Measurements from ENCODE around the gene NPFF. TPM values are rescaled to one million over a fixed set of nuclear protein-coding genes. Genes with fewer than 3 reads are reported as not detected.

Gene NPFF
- total RNA-seq, 1 donor from 2014 or later, result not detected

- no peaks in the 10 kb centered on the region for H3K27me3 ChIP-seq (ENCODE audit: control insufficient read depth, insufficient read depth, low read length)
- H3K36me3 ChIP-seq (ENCODE audit: control insufficient read depth, insufficient read depth, low read length), result peaks cover 4% of the 10 kb centered on the region
- TF ChIP-seq, protein P1, sequence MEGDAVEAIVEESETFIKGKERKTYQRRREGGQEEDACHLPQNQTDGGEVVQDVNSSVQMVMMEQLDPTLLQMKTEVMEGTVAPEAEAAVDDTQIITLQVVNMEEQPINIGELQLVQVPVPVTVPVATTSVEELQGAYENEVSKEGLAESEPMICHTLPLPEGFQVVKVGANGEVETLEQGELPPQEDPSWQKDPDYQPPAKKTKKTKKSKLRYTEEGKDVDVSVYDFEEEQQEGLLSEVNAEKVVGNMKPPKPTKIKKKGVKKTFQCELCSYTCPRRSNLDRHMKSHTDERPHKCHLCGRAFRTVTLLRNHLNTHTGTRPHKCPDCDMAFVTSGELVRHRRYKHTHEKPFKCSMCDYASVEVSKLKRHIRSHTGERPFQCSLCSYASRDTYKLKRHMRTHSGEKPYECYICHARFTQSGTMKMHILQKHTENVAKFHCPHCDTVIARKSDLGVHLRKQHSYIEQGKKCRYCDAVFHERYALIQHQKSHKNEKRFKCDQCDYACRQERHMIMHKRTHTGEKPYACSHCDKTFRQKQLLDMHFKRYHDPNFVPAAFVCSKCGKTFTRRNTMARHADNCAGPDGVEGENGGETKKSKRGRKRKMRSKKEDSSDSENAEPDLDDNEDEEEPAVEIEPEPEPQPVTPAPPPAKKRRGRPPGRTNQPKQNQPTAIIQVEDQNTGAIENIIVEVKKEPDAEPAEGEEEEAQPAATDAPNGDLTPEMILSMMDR (IDR thresholded peaks at IDR 0.05; ENCODE audit: insufficient read depth, low read length, poor library complexity, severe bottlenecking), result no peak
- no peak overlapping the region for H3K4me3 ChIP-seq (ENCODE audit: low read depth, low read length)
- DNase-seq (ENCODE audit: low read depth), result no peak
These were observed 41.6 kb downstream of the NPFF start for GRCh38 chr12:53465679-53466078.

DNA sequence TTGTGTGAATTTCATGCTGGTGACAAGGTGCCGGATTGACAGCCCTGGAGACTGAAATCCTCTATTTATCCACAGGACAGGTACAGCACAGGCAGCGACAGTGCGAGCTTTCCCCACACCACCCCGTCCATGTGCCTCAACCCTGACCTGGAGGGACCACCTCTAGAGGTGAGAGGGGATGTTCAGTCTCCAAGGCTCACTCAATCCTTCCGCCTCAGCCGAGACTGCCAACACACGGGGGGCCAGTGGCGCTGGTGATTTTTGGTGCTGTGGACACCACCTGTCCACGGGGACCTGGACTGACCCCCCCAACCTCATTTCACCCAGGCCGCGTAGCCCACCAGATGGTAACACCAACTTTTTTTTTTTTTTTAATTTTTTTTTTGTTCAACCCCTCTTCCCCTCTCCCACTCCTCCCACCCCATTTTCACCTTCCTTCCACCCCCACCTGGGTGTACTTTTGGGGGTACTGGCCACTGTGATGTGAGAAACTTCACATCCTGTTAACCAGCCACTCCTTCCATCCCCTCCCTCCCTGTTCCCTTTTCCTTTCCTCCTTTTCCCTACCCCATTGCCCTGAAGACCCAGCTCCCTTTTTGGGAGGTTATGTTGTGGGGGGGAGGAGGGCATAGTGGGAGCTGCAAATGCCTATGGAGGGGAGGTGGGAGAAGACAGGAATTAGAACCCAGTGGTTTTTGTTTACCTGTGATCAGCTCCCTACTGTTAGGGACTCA is 42.4 kb downstream of the NPFF start:
- no peak for DNase-seq (ENCODE audit: low read depth)
- TF ChIP-seq, protein P1 (IDR thresholded peaks at IDR 0.05; ENCODE audit: insufficient read depth, low read length, poor library complexity, severe bottlenecking), result no peak

GRCh38 chr12:53463802-53464560 is 43.3 kb downstream of the NPFF start:
- TF ChIP-seq, protein P1 (IDR thresholded peaks at IDR 0.05; ENCODE audit: insufficient read depth, low read length, poor library complexity, severe bottlenecking), result no peak
- DNase-seq (ENCODE audit: low read depth), result no peak
- no peaks in the 10 kb centered on the region for H3K27me3 ChIP-seq (ENCODE audit: control insufficient read depth, insufficient read depth, low read length)
- peaks cover 8% of the 10 kb centered on the region for H3K36me3 ChIP-seq (ENCODE audit: control insufficient read depth, insufficient read depth, low read length)
- H3K4me3 ChIP-seq (ENCODE audit: low read depth, low read length), result no peak overlapping the region

More for the DNA sequence above, 42.4 kb downstream of the NPFF start:
- H3K4me3 ChIP-seq (ENCODE audit: low read depth, low read length), result no peak overlapping the region
- H3K36me3 ChIP-seq (ENCODE audit: control insufficient read depth, insufficient read depth, low read length), result peaks cover 5% of the 10 kb centered on the region
- H3K27me3 ChIP-seq (ENCODE audit: control insufficient read depth, insufficient read depth, low read length), result no peaks in the 10 kb centered on the region

DNA sequence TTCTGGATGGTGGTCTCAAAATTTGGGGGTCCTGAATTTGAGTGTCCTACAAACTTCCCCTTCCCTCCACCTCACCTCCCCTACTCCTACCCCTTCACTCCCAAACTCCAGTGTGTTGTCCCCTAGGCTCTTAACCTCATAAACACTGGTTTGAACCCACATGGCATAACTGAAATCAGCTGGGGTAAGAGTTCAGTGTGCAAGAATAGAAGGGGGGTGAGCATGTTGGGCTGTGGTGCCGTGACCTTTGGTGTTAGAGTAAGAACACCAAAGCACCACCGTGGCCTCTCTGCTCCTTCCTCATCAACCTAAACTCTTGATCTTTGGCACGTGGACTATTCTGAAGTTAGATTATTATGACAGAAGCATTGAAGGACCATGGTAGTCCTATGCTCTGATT is 44.3 kb downstream of the NPFF start:
- H3K4me3 ChIP-seq (ENCODE audit: low read depth, low read length), result no peak overlapping the region
- no peak for DNase-seq (ENCODE audit: low read depth)
- no peaks in the 10 kb centered on the region for H3K27me3 ChIP-seq (ENCODE audit: control insufficient read depth, insufficient read depth, low read length)
- TF ChIP-seq, protein P1 (IDR thresholded peaks at IDR 0.05; ENCODE audit: insufficient read depth, low read length, poor library complexity, severe bottlenecking), result no peak
- H3K36me3 ChIP-seq (ENCODE audit: control insufficient read depth, insufficient read depth, low read length), result peaks cover 6% of the 10 kb centered on the region

- Histone ChIP-seq H3K4me3 (ENCODE audit: low read depth, low read length) (no peak overlapping the region), H3K36me3 (ENCODE audit: control insufficient read depth, insufficient read depth, low read length) (peaks cover 5% of the 10 kb centered on the region), H3K27me3 (ENCODE audit: control insufficient read depth, insufficient read depth, low read length) (no peaks in the 10 kb centered on the region)
- TF ChIP-seq, protein P1 (IDR thresholded peaks at IDR 0.05; ENCODE audit: insufficient read depth, low read length, poor library complexity, severe bottlenecking), result no peak
- DNase-seq (ENCODE audit: low read depth), result no peak
These were observed 45.7 kb downstream of the NPFF start for GRCh38 chr12:53461591-53461990.

Data from kidney epithelial cell (primary cell).